Uterus (tissue), 2 donors: ENCODE measurements around the gene NOX4.
"Not testable (repeated sequence)": the region's sequence is repeated elsewhere in the genome, so short reads cannot be mapped to it uniquely, and the experiment has no call there.

Source experiments
- POLR2A ChIP-seq, 2 donors: fragments of 450-650 bp; IDR thresholded peaks; one replicate each; pipeline ENCODE4 v1.6.1; 2016; ENCODE audit warnings: antibody characterized with exemption in 2 of 2, mild to moderate bottlenecking in 1 of 2, moderate library complexity in 1 of 2
- TF ChIP-seq, protein P1 (sequence below), 4 experiments: fragments of 200-600 bp in 2 of 4; fragments of 450-650 bp in 2 of 4; sonication (generic) in 2 of 4; IDR thresholded peaks; one replicate each; pipeline ENCODE4 v1.5.1; 2016 to 2019; ENCODE audit warnings: antibody characterized with exemption in 4 of 4, mild to moderate bottlenecking in 2 of 4, moderate library complexity in 1 of 4

DNA sequence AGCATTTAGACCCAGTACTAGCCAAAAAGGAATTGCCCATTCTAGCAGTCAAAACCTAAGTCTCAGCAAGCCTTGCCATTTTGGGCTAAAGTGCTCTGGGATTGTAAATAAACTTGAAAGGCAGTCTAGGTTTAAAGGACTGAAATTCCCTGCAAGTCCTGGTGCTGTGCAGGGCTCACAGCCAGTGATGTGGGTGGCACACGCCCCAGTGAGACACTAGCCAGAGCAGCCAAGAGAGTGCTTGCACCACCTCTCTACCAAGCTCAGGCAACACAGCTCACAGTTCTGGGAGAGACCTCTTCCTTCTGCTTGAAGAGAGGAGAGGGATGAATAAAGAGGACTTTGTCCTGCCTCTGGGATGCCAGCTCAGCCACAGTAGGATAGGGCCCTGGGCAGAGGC, 80.5 kb downstream of the NOX4 start:
- TF ChIP-seq, protein P1, sequence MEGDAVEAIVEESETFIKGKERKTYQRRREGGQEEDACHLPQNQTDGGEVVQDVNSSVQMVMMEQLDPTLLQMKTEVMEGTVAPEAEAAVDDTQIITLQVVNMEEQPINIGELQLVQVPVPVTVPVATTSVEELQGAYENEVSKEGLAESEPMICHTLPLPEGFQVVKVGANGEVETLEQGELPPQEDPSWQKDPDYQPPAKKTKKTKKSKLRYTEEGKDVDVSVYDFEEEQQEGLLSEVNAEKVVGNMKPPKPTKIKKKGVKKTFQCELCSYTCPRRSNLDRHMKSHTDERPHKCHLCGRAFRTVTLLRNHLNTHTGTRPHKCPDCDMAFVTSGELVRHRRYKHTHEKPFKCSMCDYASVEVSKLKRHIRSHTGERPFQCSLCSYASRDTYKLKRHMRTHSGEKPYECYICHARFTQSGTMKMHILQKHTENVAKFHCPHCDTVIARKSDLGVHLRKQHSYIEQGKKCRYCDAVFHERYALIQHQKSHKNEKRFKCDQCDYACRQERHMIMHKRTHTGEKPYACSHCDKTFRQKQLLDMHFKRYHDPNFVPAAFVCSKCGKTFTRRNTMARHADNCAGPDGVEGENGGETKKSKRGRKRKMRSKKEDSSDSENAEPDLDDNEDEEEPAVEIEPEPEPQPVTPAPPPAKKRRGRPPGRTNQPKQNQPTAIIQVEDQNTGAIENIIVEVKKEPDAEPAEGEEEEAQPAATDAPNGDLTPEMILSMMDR (IDR thresholded peaks at IDR 0.05) = not testable (repeated sequence)
- not testable (repeated sequence) for TF ChIP-seq POLR2A (IDR thresholded peaks at IDR 0.05)
